Activated B cell treated with CpG ODN at 0.5 μM for 24 hours (primary cell): ENCODE results near the gene GPR87. TPM values are rescaled to one million over a fixed set of nuclear protein-coding genes. Genes with fewer than 3 reads are reported as not detected.

Experiments used
- ATAC-seq: fragments of 200-7000 bp; cut with Tn5 transposase; one replicate; pipeline ENCODE4 v1.10.0; 2021; ENCODE audit warnings: low read depth, mild to moderate bottlenecking, moderate library complexity
- CTCF ChIA-PET: fragments of 350-600 bp; sonication (Branson Sonifier 250); formaldehyde crosslinking; loops from one replicate; lab custom pipeline; 2021; ENCODE audit warnings: antibody characterized with exemption; lab: Charles Lee
- POLR2A ChIA-PET: fragments of 350-600 bp; sonication (Branson Sonifier 250); formaldehyde crosslinking; loops from one replicate; lab custom pipeline; 2021; ENCODE audit warnings: antibody characterized with exemption; lab: Charles Lee
- DNase-seq: peaks from one replicate; pipeline ENCODE4 v3.0.0; 2022
- H3K27ac Mint-ChIP-seq: one replicate; pipeline ENCODE4 v1.8.0; 2020; ENCODE audit warnings: mixed read lengths
- H3K27me3 Mint-ChIP-seq: one replicate; pipeline ENCODE4 v1.8.0; 2021; ENCODE audit warnings: mixed read lengths
- H3K36me3 Mint-ChIP-seq: one replicate; pipeline ENCODE4 v1.8.0; 2021; ENCODE audit warnings: low read depth, mixed read lengths
- H3K4me1 Mint-ChIP-seq: one replicate; pipeline ENCODE4 v1.8.0; 2021; ENCODE audit warnings: mixed read lengths
- H3K4me3 Mint-ChIP-seq: one replicate; pipeline ENCODE4 v1.8.0; 2020; ENCODE audit warnings: mild to moderate bottlenecking, mixed read lengths
- H3K9me3 Mint-ChIP-seq: one replicate; pipeline ENCODE4 v1.8.0; 2020; ENCODE audit warnings: mixed read lengths
- intact Hi-C: fragments of 100-400 bp; cut with micrococcal nuclease; formaldehyde crosslinking; loops from one replicate; pipeline ENCODE4 v1.15.1; 2024
- total RNA-seq: library from RNA; stranded (reverse); gene quantifications from 2 replicates; pipeline ENCODE4 v1.2.3, GENCODE V29; 2022
- TF ChIP-seq, protein P1 (sequence below): fragments of 200-600 bp; IDR thresholded peaks from one replicate; pipeline ENCODE4 v1.8.0; 2022; ENCODE audit warnings: antibody characterized with exemption, mild to moderate bottlenecking

Gene GPR87
- total RNA-seq, 1 donor from 2014 or later, result not detected

GRCh38 chr3:151300539-151300938 lies 16.1 kb downstream of the GPR87 start:
- no peak for ATAC-seq
- ChIA-PET POLR2A (no interaction called here), CTCF (no interaction called here)
- no peaks in the 10 kb centered on the region for H3K9me3 Mint-ChIP-seq
- H3K27me3 Mint-ChIP-seq, result peaks cover 6% of the 10 kb centered on the region
- intact Hi-C loops, result no loop called here
- H3K36me3 Mint-ChIP-seq, result no peaks in the 10 kb centered on the region
- no peak for DNase-seq
- H3K27ac Mint-ChIP-seq, result no peak overlapping the region
- H3K4me3 Mint-ChIP-seq, result no peak overlapping the region
- no peaks in the 10 kb centered on the region for H3K4me1 Mint-ChIP-seq
- TF ChIP-seq, protein P1, sequence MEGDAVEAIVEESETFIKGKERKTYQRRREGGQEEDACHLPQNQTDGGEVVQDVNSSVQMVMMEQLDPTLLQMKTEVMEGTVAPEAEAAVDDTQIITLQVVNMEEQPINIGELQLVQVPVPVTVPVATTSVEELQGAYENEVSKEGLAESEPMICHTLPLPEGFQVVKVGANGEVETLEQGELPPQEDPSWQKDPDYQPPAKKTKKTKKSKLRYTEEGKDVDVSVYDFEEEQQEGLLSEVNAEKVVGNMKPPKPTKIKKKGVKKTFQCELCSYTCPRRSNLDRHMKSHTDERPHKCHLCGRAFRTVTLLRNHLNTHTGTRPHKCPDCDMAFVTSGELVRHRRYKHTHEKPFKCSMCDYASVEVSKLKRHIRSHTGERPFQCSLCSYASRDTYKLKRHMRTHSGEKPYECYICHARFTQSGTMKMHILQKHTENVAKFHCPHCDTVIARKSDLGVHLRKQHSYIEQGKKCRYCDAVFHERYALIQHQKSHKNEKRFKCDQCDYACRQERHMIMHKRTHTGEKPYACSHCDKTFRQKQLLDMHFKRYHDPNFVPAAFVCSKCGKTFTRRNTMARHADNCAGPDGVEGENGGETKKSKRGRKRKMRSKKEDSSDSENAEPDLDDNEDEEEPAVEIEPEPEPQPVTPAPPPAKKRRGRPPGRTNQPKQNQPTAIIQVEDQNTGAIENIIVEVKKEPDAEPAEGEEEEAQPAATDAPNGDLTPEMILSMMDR, result no peak

DNA sequence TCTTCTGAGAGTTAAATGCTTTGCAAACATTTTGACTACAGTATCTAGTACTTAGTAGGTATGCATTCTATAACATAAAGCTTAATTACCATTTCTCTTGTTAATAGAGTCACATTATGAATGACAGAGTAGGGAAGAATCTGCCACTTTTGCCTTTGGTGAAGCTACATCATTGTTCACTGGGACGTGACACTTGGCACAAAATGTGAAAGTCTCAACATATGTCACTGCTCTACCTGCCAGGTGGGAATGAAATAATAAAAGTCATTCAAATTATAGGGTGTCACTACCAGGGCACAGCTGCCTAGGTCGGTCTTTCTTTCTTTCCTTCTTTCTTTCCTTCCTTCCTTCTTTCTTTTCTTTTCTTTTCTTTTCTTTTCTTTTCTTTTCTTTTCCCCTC lies 17.6 kb downstream of the GPR87 start:
- DNase-seq (no peak), ATAC-seq (no peak)
- Mint-ChIP-seq H3K4me1 (no peaks in the 10 kb centered on the region), H3K27me3 (peaks cover 6% of the 10 kb centered on the region), H3K36me3 (no peaks in the 10 kb centered on the region), H3K9me3 (no peaks in the 10 kb centered on the region), H3K27ac (no peak overlapping the region), H3K4me3 (no peak overlapping the region)
- intact Hi-C loops, result no loop called here
- CTCF ChIA-PET, result no interaction called here
- POLR2A ChIA-PET, result no interaction called here
- TF ChIP-seq, protein P1, result no peak

DNA sequence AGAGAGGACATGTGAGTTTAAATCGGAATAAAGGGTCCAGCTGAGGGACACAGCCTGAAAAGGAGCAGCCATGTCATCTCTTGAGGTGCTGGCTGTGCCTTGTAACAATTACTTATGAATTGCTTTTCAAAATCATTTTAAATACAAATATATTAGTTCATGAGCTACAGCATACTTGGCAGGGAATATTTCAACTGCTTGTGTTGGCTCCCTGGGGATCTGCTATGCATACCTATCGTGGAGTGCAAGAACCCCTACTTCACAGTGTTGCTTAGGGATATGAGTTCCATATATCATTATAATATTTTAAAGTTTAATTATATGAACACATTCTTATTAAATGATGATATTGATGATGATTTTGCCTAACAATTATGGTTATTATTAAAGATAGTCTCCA lies 19.2 kb downstream of the GPR87 start:
- TF ChIP-seq, protein P1, result no peak
- Mint-ChIP-seq H3K36me3 (no peaks in the 10 kb centered on the region), H3K4me1 (no peaks in the 10 kb centered on the region), H3K4me3 (no peak overlapping the region), H3K27me3 (peaks cover 3% of the 10 kb centered on the region), H3K9me3 (no peaks in the 10 kb centered on the region), H3K27ac (no peak overlapping the region)
- DNase-seq (no peak), ATAC-seq (no peak)
- ChIA-PET CTCF (no interaction called here), POLR2A (no interaction called here)
- intact Hi-C loops, result no loop called here

GRCh38 chr3:151296226-151296625 lies 20.4 kb downstream of the GPR87 start:
- intact Hi-C loops, result no loop called here
- no peak for DNase-seq

GRCh38 chr3:151293127-151293526 lies 23.5 kb downstream of the GPR87 start:
- no peak overlapping the region for H3K27ac Mint-ChIP-seq
- ChIA-PET POLR2A (no interaction called here), CTCF (interaction anchor here (1.2 to 2.2 kb wide), 4 partner anchors 15 to 546 kb away, joined by 3 to 8 read pairs (median 4); no protein-coding TSS in a partner anchor)
- no peaks in the 10 kb centered on the region for H3K27me3 Mint-ChIP-seq
- no peak for DNase-seq
- no peak for ATAC-seq
- intact Hi-C loops, result no loop called here
- TF ChIP-seq, protein P1, result no peak
- H3K36me3 Mint-ChIP-seq, result no peaks in the 10 kb centered on the region
- H3K4me3 Mint-ChIP-seq, result no peak overlapping the region
- no peaks in the 10 kb centered on the region for H3K9me3 Mint-ChIP-seq
- no peaks in the 10 kb centered on the region for H3K4me1 Mint-ChIP-seq

More at GRCh38 chr3:151296226-151296625, 20.4 kb downstream of the GPR87 start:
- H3K9me3 Mint-ChIP-seq, result no peaks in the 10 kb centered on the region
- ChIA-PET POLR2A (no interaction called here), CTCF (no interaction called here)
- peaks cover 2% of the 10 kb centered on the region for H3K27me3 Mint-ChIP-seq
- no peak overlapping the region for H3K27ac Mint-ChIP-seq
- TF ChIP-seq, protein P1, result no peak
- no peak overlapping the region for H3K4me3 Mint-ChIP-seq
- H3K4me1 Mint-ChIP-seq, result no peaks in the 10 kb centered on the region
- H3K36me3 Mint-ChIP-seq, result no peaks in the 10 kb centered on the region
- ATAC-seq, result no peak
